Middle frontal gyrus (tissue), 1 donor: ENCODE results near the gene DNAJC8.

Source experiments
- DNase-seq: peaks from one replicate; pipeline ENCODE4 v3.0.0-alpha.2; 2015; ENCODE audit warnings: low spot score; ENCODE audit errors: extremely low spot score

The DNAJC8 gene

GRCh38 chr1:28249866-28250295, 17.1 kb upstream of the DNAJC8 start:
- DNase-seq = no peak

- no peak for DNase-seq
Measured at GRCh38 chr1:28249013-28249865, 16.4 kb upstream of the DNAJC8 start.

- DNase-seq = peak; percentile 27
Measured at GRCh38 chr1:28248273-28249012, 15.6 kb upstream of the DNAJC8 start.

GRCh38 chr1:28247612-28248272, 14.9 kb upstream of the DNAJC8 start:
- no peak for DNase-seq

GRCh38 chr1:28246427-28246832, 13.6 kb upstream of the DNAJC8 start:
- DNase-seq = no peak

GRCh38 chr1:28244549-28245251, 11.9 kb upstream of the DNAJC8 start:
- DNase-seq = no peak

- DNase-seq = no peak
Measured at GRCh38 chr1:28243685-28244311, 11.0 kb upstream of the DNAJC8 start.

- DNase-seq = no peak
Measured at GRCh38 chr1:28241638-28242241, 8.9 kb upstream of the DNAJC8 start.

GRCh38 chr1:28240024-28240423, 7.2 kb upstream of the DNAJC8 start:
- no peak for DNase-seq

GRCh38 chr1:28239004-28239403, 6.2 kb upstream of the DNAJC8 start:
- DNase-seq = no peak

- DNase-seq = no peak
Measured at GRCh38 chr1:28236656-28237322, 4.0 kb upstream of the DNAJC8 start.

- DNase-seq = peak; percentile 96
Measured at GRCh38 chr1:28235755-28236655, 3.2 kb upstream of the DNAJC8 start, which contains the start of gene ATP5IF1. TSS of gene ATP5IF1 (plus strand) at chr1:28236124. CDS start at chr1:28236184, 60 bp downstream.

- DNase-seq = no peak
Measured at GRCh38 chr1:28233264-28233606, 406 bp upstream of the DNAJC8 start.

GRCh38 chr1:28229996-28230395, 2.8 kb downstream of the DNAJC8 start:
- no peak for DNase-seq

- no peak for DNase-seq
Measured at GRCh38 chr1:28229089-28229488, 3.7 kb downstream of the DNAJC8 start.

- no peak for DNase-seq
Measured at GRCh38 chr1:28213315-28213714, 19.5 kb downstream of the DNAJC8 start.

GRCh38 chr1:28209700-28210099, 23.1 kb downstream of the DNAJC8 start:
- no peak for DNase-seq

GRCh38 chr1:28208818-28209441, 23.9 kb downstream of the DNAJC8 start:
- peak; percentile 43 for DNase-seq
